Activated CD8-positive, alpha-beta T cell treated with anti-CD3 and anti-CD28 coated beads for 36 hours (primary cell): Measurements from ENCODE around the gene ZMYM4. TPM values are rescaled to one million over a fixed set of nuclear protein-coding genes. Genes with fewer than 3 reads are reported as not detected.

Experiments
- ATAC-seq: fragments of 200-7000 bp; cut with Tn5 transposase; one replicate; pipeline ENCODE4 v1.10.0; 2021; ENCODE audit warnings: mild to moderate bottlenecking, moderate library complexity
- CTCF ChIA-PET: fragments of 350-600 bp; sonication (Branson Sonifier 250); formaldehyde crosslinking; loops from one replicate; lab custom pipeline; 2021; ENCODE audit warnings: antibody characterized with exemption; lab: Charles Lee
- POLR2A ChIA-PET: fragments of 350-600 bp; sonication (Branson Sonifier 250); formaldehyde crosslinking; loops from one replicate; lab custom pipeline; 2021; ENCODE audit warnings: antibody characterized with exemption; lab: Charles Lee
- DNase-seq: peaks from one replicate; pipeline ENCODE4 v3.0.0-alpha.2; 2020
- H3K27ac Mint-ChIP-seq: one replicate; pipeline ENCODE4 v1.8.0; 2021; ENCODE audit warnings: mild to moderate bottlenecking, mixed read lengths
- H3K27me3 Mint-ChIP-seq: one replicate; pipeline ENCODE4 v1.8.0; 2021; ENCODE audit warnings: mixed read lengths
- H3K36me3 Mint-ChIP-seq: one replicate; pipeline ENCODE4 v1.8.0; 2021; ENCODE audit warnings: low read depth, mixed read lengths
- H3K4me1 Mint-ChIP-seq: one replicate; pipeline ENCODE4 v1.8.0; 2021; ENCODE audit warnings: low read depth, mixed read lengths
- H3K4me3 Mint-ChIP-seq: one replicate; pipeline ENCODE4 v1.8.0; 2021; ENCODE audit warnings: mild to moderate bottlenecking, moderate library complexity, mixed read lengths
- H3K9me3 Mint-ChIP-seq: one replicate; pipeline ENCODE4 v1.8.0; 2021; ENCODE audit warnings: mixed read lengths
- CTCF ChIP-seq: fragments of 200-600 bp; IDR thresholded peaks from one replicate; pipeline ENCODE4 v1.8.0; 2022; ENCODE audit warnings: antibody characterized with exemption, mild to moderate bottlenecking
- intact Hi-C: fragments of 100-400 bp; cut with micrococcal nuclease; formaldehyde crosslinking; loops from one replicate; pipeline ENCODE4 v1.10.0; 2022
- total RNA-seq, 2 experiments: library from RNA; stranded (reverse); gene quantifications; one replicate each; pipeline ENCODE4 v1.2.3, GENCODE V29; 2021

ZMYM4 gene
- total RNA-seq, 2 experiments from 2014 or later: 26.0 to 31.6 TPM

GRCh38 chr1:35345439-35345981 lies 77.0 kb downstream of the ZMYM4 start:
- no peak overlapping the region for H3K4me3 Mint-ChIP-seq

GRCh38 chr1:35350872-35351271 lies 82.4 kb downstream of the ZMYM4 start:
- ChIA-PET POLR2A (no interaction called here), CTCF (no interaction called here)
- DNase-seq (no peak), ATAC-seq (no peak)
- peaks cover 4% of the 10 kb centered on the region for H3K36me3 Mint-ChIP-seq
- no peaks in the 10 kb centered on the region for H3K9me3 Mint-ChIP-seq
- H3K27me3 Mint-ChIP-seq: no peaks in the 10 kb centered on the region
- no peak overlapping the region for H3K4me3 Mint-ChIP-seq
- H3K4me1 Mint-ChIP-seq: peaks cover under 1% of the 10 kb centered on the region
- TF ChIP-seq CTCF: no peak
- no peak overlapping the region for H3K27ac Mint-ChIP-seq
- intact Hi-C loops: no loop called here

More at GRCh38 chr1:35345439-35345981, 77.0 kb downstream of the ZMYM4 start:
- ATAC-seq (no peak), DNase-seq (no peak)
- peaks cover 13% of the 10 kb centered on the region for H3K4me1 Mint-ChIP-seq
- TF ChIP-seq CTCF: no peak
- no peaks in the 10 kb centered on the region for H3K27me3 Mint-ChIP-seq
- intact Hi-C loops: no loop called here
- POLR2A ChIA-PET: no interaction called here
- H3K36me3 Mint-ChIP-seq: no peaks in the 10 kb centered on the region
- H3K9me3 Mint-ChIP-seq: no peaks in the 10 kb centered on the region
- H3K27ac Mint-ChIP-seq: no peak overlapping the region
- CTCF ChIA-PET: no interaction called here

GRCh38 chr1:35359995-35360394 lies 91.5 kb downstream of the ZMYM4 start:
- Mint-ChIP-seq H3K27me3 (no peaks in the 10 kb centered on the region), H3K36me3 (peaks cover 19% of the 10 kb centered on the region), H3K4me3 (no peak overlapping the region), H3K4me1 (peaks cover 7% of the 10 kb centered on the region), H3K9me3 (no peaks in the 10 kb centered on the region), H3K27ac (no peak overlapping the region)
- TF ChIP-seq CTCF: no peak
- intact Hi-C loops: no loop called here
- no peak for ATAC-seq
- DNase-seq: no peak
- ChIA-PET POLR2A (interaction anchor here (1.1 kb wide), 1 partner anchor 72 kb away, joined by 3 read pairs; no protein-coding TSS in a partner anchor), CTCF (no interaction called here)

- no peak for ATAC-seq
- no peak for TF ChIP-seq CTCF
- Mint-ChIP-seq H3K27me3 (no peaks in the 10 kb centered on the region), H3K27ac (no peak overlapping the region), H3K9me3 (no peaks in the 10 kb centered on the region), H3K36me3 (peaks cover 17% of the 10 kb centered on the region), H3K4me3 (no peak overlapping the region), H3K4me1 (peaks cover 7% of the 10 kb centered on the region)
- DNase-seq: no peak
- CTCF ChIA-PET: interaction anchor here (0.8 kb wide), 1 partner anchor 160 kb away, joined by 3 read pairs; no protein-coding TSS in a partner anchor
- intact Hi-C loops: no loop called here
- POLR2A ChIA-PET: no interaction called here
Observed at GRCh38 chr1:35361638-35362037, 93.1 kb downstream of the ZMYM4 start.

- intact Hi-C loops: no loop called here
Observed at GRCh38 chr1:35364741-35365140, 96.2 kb downstream of the ZMYM4 start.

More at GRCh38 chr1:35364741-35365140, 96.2 kb downstream of the ZMYM4 start:
- Mint-ChIP-seq H3K27me3 (no peaks in the 10 kb centered on the region), H3K4me1 (peaks cover 7% of the 10 kb centered on the region), H3K4me3 (no peak overlapping the region), H3K27ac (no peak overlapping the region), H3K9me3 (no peaks in the 10 kb centered on the region), H3K36me3 (peaks cover 15% of the 10 kb centered on the region)
- ChIA-PET CTCF (interaction anchor here (1.1 kb wide), 1 partner anchor 1004 kb away, joined by 4 read pairs; no protein-coding TSS in a partner anchor), POLR2A (no interaction called here)
- ATAC-seq (no peak), DNase-seq (no peak)
- TF ChIP-seq CTCF: no peak
